IMR-90 (cell line): Measurements from ENCODE around the gene MAPK1. TPM values are rescaled to one million over a fixed set of nuclear protein-coding genes. Genes with fewer than 3 reads are reported as not detected.

Source experiments
- ATAC-seq: fragments of 200-7000 bp; cut with Tn5 transposase; 2 replicates; pipeline ENCODE4 v1.9.1; 2020; ENCODE audit warnings: low read depth, mild to moderate bottlenecking, moderate library complexity
- BruUV-seq: library from RNA; stranded (reverse); fragments of 400-500 nt; replicated peaks from 2 replicates; lab custom pipeline; 2021; lab: Mats Ljungman, UMichigan
- CTCF ChIA-PET: fragments of 300-600 bp; formaldehyde crosslinking; extraction: SDS; loops from one replicate; lab custom pipeline; 2021; ENCODE audit warnings: antibody characterized with exemption; lab: Yijun Ruan, JAX
- POLR2A ChIA-PET: fragments of 300-600 bp; sonication (Branson Sonifier 250); formaldehyde crosslinking; loops from one replicate; lab custom pipeline; 2022; ENCODE audit warnings: antibody characterized with exemption; ENCODE audit not compliant: unreplicated experiment; lab: Charles Lee
- DNase-seq: peaks from one replicate; pipeline ENCODE4 v3.0.0; 2013
- H2AFZ ChIP-seq: replicated peaks from 2 replicates; pipeline ENCODE3; 2013; ENCODE audit warnings: low read length, mild to moderate bottlenecking; ENCODE audit not compliant: poor library complexity
- H2AK5ac ChIP-seq: 2 replicates; pipeline ENCODE4 v1.6.1; 2013; ENCODE audit warnings: low read depth, low read length, inconsistent platforms
- H2AK9ac ChIP-seq: replicated peaks from 2 replicates; pipeline ENCODE3; 2013; ENCODE audit warnings: mild to moderate bottlenecking, low read depth, low read length, moderate library complexity; ENCODE audit not compliant: poor library complexity
- H2BK120ac ChIP-seq: 2 replicates; pipeline ENCODE4 v1.6.1; 2013; ENCODE audit warnings: low read depth, low read length, inconsistent platforms
- H2BK15ac ChIP-seq: 3 replicates; pipeline ENCODE4 v1.6.1; 2013; ENCODE audit warnings: low read depth, low read length, inconsistent platforms
- H2BK20ac ChIP-seq: 2 replicates; pipeline ENCODE4 v1.6.1; 2013; ENCODE audit warnings: low read depth, mild to moderate bottlenecking, inconsistent platforms, low read length, moderate library complexity
- H2BK5ac ChIP-seq: 2 replicates; pipeline ENCODE4 v1.6.1; 2013; ENCODE audit warnings: mild to moderate bottlenecking, low read depth, low read length, inconsistent platforms; ENCODE audit not compliant: poor library complexity, severe bottlenecking
- H3K14ac ChIP-seq: replicated peaks from 2 replicates; pipeline ENCODE4 v1.6.1; 2013; ENCODE audit warnings: low read depth, low read length, inconsistent platforms
- H3K18ac ChIP-seq: 2 replicates; pipeline ENCODE4 v1.6.1; 2013; ENCODE audit warnings: low read depth, low read length, control low read depth
- H3K23ac ChIP-seq: 2 replicates; pipeline ENCODE4 v1.6.1; 2013; ENCODE audit warnings: low read depth, low read length, inconsistent platforms
- H3K27ac ChIP-seq: 2 replicates; pipeline ENCODE4 v1.5.1; 2013; ENCODE audit warnings: mild to moderate bottlenecking, control low read depth, low read length; ENCODE audit not compliant: insufficient read depth
- H3K27me3 ChIP-seq: 2 replicates; pipeline ENCODE4 v1.6.1; 2013; ENCODE audit warnings: low read length; ENCODE audit not compliant: control insufficient read depth, insufficient read depth
- H3K36me3 ChIP-seq: 2 replicates; pipeline ENCODE4 v1.6.1; 2013; ENCODE audit warnings: low read length, mixed read lengths; ENCODE audit not compliant: control insufficient read depth, insufficient read depth
- H3K4ac ChIP-seq: 2 replicates; pipeline ENCODE4 v1.6.1; 2013; ENCODE audit warnings: low read depth, low read length, inconsistent platforms
- H3K4me1 ChIP-seq: 2 replicates; pipeline ENCODE4 v1.6.1; 2013; ENCODE audit warnings: low read length, mixed read lengths; ENCODE audit not compliant: control insufficient read depth, insufficient read depth
- H3K4me2 ChIP-seq: 2 replicates; pipeline ENCODE4 v1.6.1; 2013; ENCODE audit warnings: low read depth, mild to moderate bottlenecking, control low read depth, low read length, moderate library complexity
- H3K4me3 ChIP-seq: 2 replicates; pipeline ENCODE4 v1.5.1; 2013; ENCODE audit warnings: low read depth, mild to moderate bottlenecking, control low read depth, low read length, moderate library complexity; ENCODE audit not compliant: insufficient read depth
- H3K56ac ChIP-seq: 2 replicates; pipeline ENCODE4 v1.6.1; 2013; ENCODE audit warnings: low read length, inconsistent platforms; ENCODE audit not compliant: insufficient read depth; ENCODE audit errors: extremely low read depth
- H3K79me1 ChIP-seq, 2 experiments: 2 replicates each; pipeline ENCODE4 v1.6.1; 2013; ENCODE audit warnings: low read length in 2 of 2, inconsistent platforms in 1 of 2, low read depth in 1 of 2
- H3K9ac ChIP-seq: 2 replicates; pipeline ENCODE4 v1.6.1; 2013; ENCODE audit warnings: low read depth, low read length, control low read depth
- H3K9me1 ChIP-seq: 2 replicates; pipeline ENCODE4 v1.6.1; 2013; ENCODE audit warnings: low read length, inconsistent platforms; ENCODE audit not compliant: insufficient read depth
- H3K9me3 ChIP-seq: 2 replicates; pipeline ENCODE4 v1.6.1; 2013; ENCODE audit warnings: low read length; ENCODE audit not compliant: control insufficient read depth, insufficient read depth
- H4K20me1 ChIP-seq: 2 replicates; pipeline ENCODE4 v1.6.1; 2013; ENCODE audit warnings: low read length, inconsistent platforms; ENCODE audit not compliant: insufficient read depth
- H4K5ac ChIP-seq: 2 replicates; pipeline ENCODE4 v1.6.1; 2013; ENCODE audit warnings: mild to moderate bottlenecking, low read depth, low read length, control low read depth
- H4K8ac ChIP-seq, 2 experiments: 2 replicates each; pipeline ENCODE4 v1.6.1; 2013; ENCODE audit warnings: low read depth in 2 of 2, low read length in 2 of 2, control low read depth in 1 of 2, inconsistent platforms in 1 of 2
- H4K91ac ChIP-seq: 2 replicates; pipeline ENCODE4 v1.6.1; 2013; ENCODE audit warnings: low read depth, low read length, inconsistent platforms; ENCODE audit not compliant: insufficient read depth
- BHLHE40 ChIP-seq: fragments of 150-350 bp; IDR thresholded peaks from 2 replicates; pipeline ENCODE4 v1.6.1; 2016; ENCODE audit warnings: mild to moderate bottlenecking, low read depth, low read length
- CHD1 ChIP-seq: IDR thresholded peaks from 2 replicates; pipeline ENCODE4 v1.6.1; 2012; ENCODE audit warnings: low read depth, low read length, improper control_type of control experiment
- CTCF ChIP-seq: conservative IDR thresholded peaks from 2 replicates; pipeline ENCODE4 v1.5.1; 2012; ENCODE audit warnings: mild to moderate bottlenecking, low read depth, low read length, improper control_type of control experiment
- ELK1 ChIP-seq: fragments of 150-350 bp; IDR thresholded peaks from 2 replicates; pipeline ENCODE4 v1.6.1; 2016; ENCODE audit warnings: low read depth, mild to moderate bottlenecking, low read length, moderate library complexity, borderline replicate concordance
- FOS ChIP-seq: fragments of 150-350 bp; IDR thresholded peaks from 2 replicates; pipeline ENCODE4 v1.6.1; 2016; ENCODE audit warnings: low read depth, low read length
- MAFK ChIP-seq: IDR thresholded peaks from 2 replicates; pipeline ENCODE4 v1.6.1; 2012; ENCODE audit warnings: low read depth, low read length, improper control_type of control experiment
- MAZ ChIP-seq: IDR thresholded peaks from 2 replicates; pipeline ENCODE4 v1.6.1; 2012; ENCODE audit warnings: low read depth, mild to moderate bottlenecking, low read length, improper control_type of control experiment, moderate library complexity, borderline replicate concordance
- MXI1 ChIP-seq: IDR thresholded peaks from 2 replicates; pipeline ENCODE4 v1.6.1; 2012; ENCODE audit warnings: low read depth, mild to moderate bottlenecking, low read length, moderate library complexity, borderline replicate concordance
- NFE2L2 ChIP-seq: fragments of 150-350 bp; IDR thresholded peaks from 2 replicates; pipeline ENCODE4 v1.6.1; 2016; ENCODE audit warnings: low read depth, mild to moderate bottlenecking, low read length
- POLR2A ChIP-seq: IDR thresholded peaks from 2 replicates; pipeline ENCODE4 v1.6.1; 2012; ENCODE audit warnings: mild to moderate bottlenecking, low read depth, low read length
- RAD21 ChIP-seq: IDR thresholded peaks from 2 replicates; pipeline ENCODE4 v1.6.1; 2012; ENCODE audit warnings: low read length, improper control_type of control experiment
- RCOR1 ChIP-seq: IDR thresholded peaks from 2 replicates; pipeline ENCODE4 v1.6.1; 2012; ENCODE audit warnings: mild to moderate bottlenecking, low read length, improper control_type of control experiment; ENCODE audit not compliant: insufficient replicate concordance
- RFX5 ChIP-seq: IDR thresholded peaks from 2 replicates; pipeline ENCODE4 v1.8.0; 2012; ENCODE audit warnings: low read depth, mild to moderate bottlenecking, low read length, moderate library complexity
- SMC3 ChIP-seq: fragments of 150-350 bp; IDR thresholded peaks from 2 replicates; pipeline ENCODE4 v1.6.1; 2016; ENCODE audit warnings: low read depth, mild to moderate bottlenecking, antibody characterized with exemption, low read length, moderate library complexity
- USF2 ChIP-seq: fragments of 150-350 bp; IDR thresholded peaks from 2 replicates; pipeline ENCODE4 v1.6.1; 2017; ENCODE audit warnings: mild to moderate bottlenecking, antibody characterized with exemption, low read length, low read depth
- dilution Hi-C: fragments of 300-500 bp; cut with HindIII; formaldehyde crosslinking; loops from one replicate; pipeline ENCODE4 v1.14.3; 2018; ENCODE audit warnings: low sequenced_read_pairs; ENCODE audit not compliant: unreplicated experiment
- in situ Hi-C: fragments of 300-500 bp; cut with MboI; formaldehyde crosslinking; loops from 3 replicates; pipeline ENCODE4 v1.14.3; 2019; ENCODE audit warnings: low sequenced_read_pairs, inconsistent platforms, mixed read lengths
- intact Hi-C: fragments of 100-400 bp; cut with micrococcal nuclease; formaldehyde crosslinking; loops from 2 replicates; pipeline ENCODE4 v1.10.0; 2022
- polyA plus RNA-seq, 3 experiments: library from polyadenylated mRNA; depleted of rRNA; stranded (reverse); fragments of >200 nt; gene quantifications; 2 replicates each; pipeline ENCODE4 v1.2.3, GENCODE V29; 2012; ENCODE audit warnings: low replicate concordance in 1 of 3
- total RNA-seq: library from RNA; depleted of rRNA; stranded (reverse); fragments of >200 nt; gene quantifications from 2 replicates; pipeline ENCODE4 v1.2.3, GENCODE V29; 2012

Gene MAPK1
- total and polyA plus RNA-seq, 2 of the 4 experiments (the other 2 are of a cell fraction) = 41.0 to 51.3 TPM

GRCh38 chr22:21790359-21790758 is 77.1 kb downstream of the MAPK1 start:
- no peak for TF ChIP-seq USF2
- TF ChIP-seq BHLHE40 = no peak
- no peak for TF ChIP-seq POLR2A
- TF ChIP-seq ELK1 = no peak
- no peak for TF ChIP-seq CHD1
- no peak for TF ChIP-seq CTCF
- TF ChIP-seq FOS = no peak
- no peak for TF ChIP-seq MAZ
- no peak for TF ChIP-seq MXI1
- TF ChIP-seq SMC3 = no peak
- no peak for TF ChIP-seq RCOR1
- TF ChIP-seq NFE2L2 = no peak
- no peak for TF ChIP-seq RAD21
- no peak for TF ChIP-seq RFX5
- TF ChIP-seq MAFK = no peak
- H3K9ac ChIP-seq = no peak overlapping the region
- no peak overlapping the region for H3K23ac ChIP-seq
- no peak overlapping the region for H2BK5ac ChIP-seq
- no peak overlapping the region for H3K14ac ChIP-seq
- 0 out of 2 replicates have a peak, but pooled peaks cover 2% of the 10 kb centered on the region for H3K4me1 ChIP-seq
- in situ Hi-C loops = no loop called here
- POLR2A ChIA-PET = interaction anchor here (0.6 kb wide), 1 partner anchor 71 kb away, joined by 7 read pairs; no protein-coding TSS in a partner anchor
- H3K4me2 ChIP-seq = no peak overlapping the region
- BruUV-seq = no TSS peak
- no peak overlapping the region for H3K4ac ChIP-seq
- H3K79me1 ChIP-seq = peaks cover 18 to 37% of the 10 kb centered on the region in 2 experiments
- peaks cover 8% of the 10 kb centered on the region for H4K20me1 ChIP-seq
- no peak overlapping the region for H3K18ac ChIP-seq
- H3K9me3 ChIP-seq = no peaks in the 10 kb centered on the region
- H2BK120ac ChIP-seq = no peak overlapping the region
- no peak overlapping the region for H3K27ac ChIP-seq
- peaks cover 5% of the 10 kb centered on the region; the same call in 1 of the 2 replicates for H3K9me1 ChIP-seq
- dilution Hi-C loops = no loop called here
- H3K56ac ChIP-seq = no peak overlapping the region
- H2BK15ac ChIP-seq = no peak overlapping the region; the same call in 2 of the 3 replicates
- no peak overlapping the region for H4K5ac ChIP-seq
- H2AK5ac ChIP-seq = no peak overlapping the region
- H4K8ac ChIP-seq = no peak overlapping the region
- peaks cover 21% of the 10 kb centered on the region for H3K36me3 ChIP-seq
- H4K91ac ChIP-seq = no peak overlapping the region
- no peak overlapping the region for H2BK20ac ChIP-seq
- no peak for ATAC-seq
- H2AFZ ChIP-seq = no peak overlapping the region
- no peak overlapping the region for H3K4me3 ChIP-seq
- H2AK9ac ChIP-seq = no peak overlapping the region
- no peak for DNase-seq
- CTCF ChIA-PET = no interaction called here
- intact Hi-C loops = no loop called here
- H3K27me3 ChIP-seq = no peaks in the 10 kb centered on the region
